Cardiac atrium fibroblast (primary cell): ENCODE measurements around the gene HTATIP2. TPM values are rescaled to one million over a fixed set of nuclear protein-coding genes. Genes with fewer than 3 reads are reported as not detected.

Experiments used
- total RNA-seq: library from RNA; depleted of rRNA; stranded (reverse); fragments of >200 nt; gene quantifications from 2 replicates; pipeline ENCODE4 v1.2.3, GENCODE V29; 2015

The HTATIP2 gene
- total RNA-seq: 47.0 and 53.1 TPM in 2 replicates

GRCh38 chr11:20363500-20364340, at the start of gene HTATIP2:
TSS of gene HTATIP2 (plus strand) at chr11:20363714. CDS start at chr11:20364238, 524 bp downstream.

GRCh38 chr11:20387261-20388095, 24.0 kb downstream of the HTATIP2 start, which contains the start of gene PRMT3:
TSS of gene PRMT3 (plus strand) at chr11:20387716. CDS start at chr11:20387747, 31 bp downstream.

Other genes starting within 250 kb of the HTATIP2 start
- gene DBX1, start 203.2 kb upstream of the HTATIP2 start, total RNA-seq: not detected in 2 replicates
- gene PRMT3, start 24.0 kb downstream of the HTATIP2 start, total RNA-seq: 8.9 and 9.0 TPM in 2 replicates
- not detected in 2 replicates for gene SLC6A5, start 235.9 kb downstream of the HTATIP2 start, total RNA-seq